Glomerular endothelial cell (primary cell): ENCODE measurements around the gene GPX6. TPM values are rescaled to one million over a fixed set of nuclear protein-coding genes. Genes with fewer than 3 reads are reported as not detected.
A peak's percentile ranks its signal among the peaks of the same experiment; 100 is the strongest.
"Not testable (repeated sequence)": the region's sequence is repeated elsewhere in the genome, so short reads cannot be mapped to it uniquely, and the experiment has no call there.

Experiments used
- DNase-seq: peaks from one replicate; pipeline ENCODE4 v3.0.0-alpha.2; 2011; ENCODE audit warnings: low read depth, low spot score; ENCODE audit errors: extremely low read depth
- total RNA-seq: library from RNA; depleted of rRNA; stranded (reverse); fragments of >200 nt; gene quantifications from 2 replicates; pipeline ENCODE4 v1.2.3, GENCODE V29; 2015

The GPX6 gene
- total RNA-seq, 1 donor from 2014 or later: not detected

DNA sequence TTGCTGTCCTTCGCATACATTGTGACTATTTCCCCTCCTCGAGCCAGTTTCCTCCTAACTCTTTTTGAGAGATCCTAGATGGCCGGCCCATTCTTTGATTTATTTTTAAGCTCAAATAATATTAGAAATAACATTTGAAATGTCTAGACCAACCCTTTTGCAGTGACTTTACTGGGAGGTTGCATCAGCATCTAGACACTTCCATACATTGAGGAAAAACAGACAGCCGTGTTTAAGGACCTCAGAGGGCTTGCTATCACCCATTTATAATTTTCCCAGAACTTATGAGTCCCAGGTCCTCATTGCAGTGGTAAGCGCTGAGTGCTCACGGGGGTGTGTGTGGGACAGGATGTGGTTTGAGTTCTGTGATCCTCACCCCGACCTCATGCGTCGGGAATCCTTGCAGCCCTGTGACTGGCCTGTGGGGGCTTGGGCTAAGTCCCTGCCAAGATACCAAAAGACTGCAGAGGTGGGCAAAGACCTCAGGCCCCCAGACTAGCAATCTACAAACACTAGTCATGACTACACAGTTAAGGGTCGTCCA lies 10.0 kb upstream of the GPX6 start, which contains the start of gene GPX5:
Gene GPX5 (plus strand): TSS at position 386 of the 544 bp plus-strand sequence. CDS start 133 bp downstream, at position 519.
- no peak for DNase-seq

DNA sequence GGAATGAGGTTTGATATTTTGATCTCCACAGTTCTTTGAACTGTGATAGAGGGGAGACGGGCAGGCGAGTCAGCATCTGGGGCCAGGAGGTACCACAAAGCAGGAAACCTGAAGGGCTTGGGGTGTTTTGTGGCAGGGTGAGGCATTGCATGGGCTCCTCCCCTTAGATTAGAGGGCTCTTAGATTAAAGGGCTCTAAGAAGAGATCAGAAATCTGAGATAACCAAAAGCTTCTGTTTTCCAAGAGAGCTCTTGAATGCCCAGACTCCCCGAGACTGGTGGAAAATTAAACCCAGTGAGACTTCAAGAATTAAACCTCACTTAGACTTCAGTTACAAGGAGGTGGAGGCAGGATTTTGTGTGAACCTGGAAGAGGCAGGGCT lies 7.6 kb upstream of the GPX6 start:
- DNase-seq: no peak

DNA sequence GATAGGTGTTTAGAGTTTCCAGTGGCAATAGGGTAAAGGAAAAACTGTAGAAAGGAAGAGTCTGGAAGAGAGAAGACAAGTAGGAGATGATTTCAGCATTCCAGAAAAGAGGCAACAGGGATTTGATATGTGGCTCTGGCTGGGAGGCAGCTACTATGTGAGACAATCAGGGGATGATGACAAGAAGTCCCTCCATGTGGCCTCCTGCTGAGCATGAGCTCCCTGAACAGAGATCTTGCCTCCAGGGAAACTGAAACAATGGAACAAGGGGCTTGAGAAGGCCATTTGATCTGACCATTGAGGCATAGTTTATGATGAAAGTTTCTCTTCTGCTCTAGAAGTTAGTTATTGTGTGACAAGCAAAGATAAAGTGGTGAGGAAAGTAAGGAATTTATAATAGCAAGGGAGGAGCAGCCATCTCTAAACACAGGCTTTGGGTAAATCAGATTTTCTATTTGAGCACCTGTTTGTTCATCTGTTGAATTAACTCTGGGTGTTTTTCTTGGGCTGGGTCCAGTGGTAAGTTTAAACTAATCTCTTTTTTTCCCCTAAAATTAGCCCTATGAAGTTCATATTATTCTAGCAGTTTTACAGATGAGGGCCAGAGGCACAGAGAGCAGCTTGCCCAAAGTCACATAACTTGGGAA lies 7.1 kb upstream of the GPX6 start:
- no peak for DNase-seq

DNA sequence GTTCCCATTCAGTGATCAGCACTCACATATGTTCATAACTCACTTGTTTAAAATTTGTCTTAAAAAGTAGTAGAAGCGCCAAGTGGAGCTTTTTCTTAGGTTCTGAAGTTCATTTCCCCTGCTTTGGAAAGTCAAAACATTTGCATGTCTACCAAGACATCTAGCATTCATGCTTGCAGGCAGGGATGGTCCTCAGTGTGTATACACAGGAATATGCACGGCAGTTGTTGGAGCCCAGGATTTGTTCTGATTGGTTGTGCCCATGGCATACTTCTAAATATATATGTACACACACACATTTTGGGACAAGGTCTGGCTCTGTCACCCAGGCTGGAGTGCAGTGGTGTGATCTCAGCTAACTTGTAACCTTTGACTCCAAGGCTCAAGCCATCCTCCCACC lies 2.4 kb upstream of the GPX6 start:
- no peak for DNase-seq

DNA sequence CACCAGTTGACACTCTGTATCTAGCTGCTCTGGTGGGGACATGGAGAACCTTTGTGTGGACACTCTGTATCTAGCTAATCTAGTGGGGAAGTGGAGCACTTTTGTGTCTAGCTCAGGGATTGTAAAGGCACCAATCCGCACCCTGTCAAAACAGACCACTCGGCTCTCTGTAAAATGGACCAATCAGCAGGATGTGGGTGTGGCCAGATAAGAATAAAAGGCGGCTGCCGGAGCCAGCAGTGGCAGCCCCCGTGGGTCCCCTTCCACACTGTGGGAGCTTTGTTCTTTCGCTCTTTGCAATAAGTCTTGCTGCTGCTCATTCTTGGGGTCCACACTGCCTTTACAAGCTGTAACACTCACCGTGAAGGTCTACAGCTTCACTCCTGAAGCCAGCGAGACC lies 3.2 kb downstream of the GPX6 start:
- DNase-seq: not testable (repeated sequence)

DNA sequence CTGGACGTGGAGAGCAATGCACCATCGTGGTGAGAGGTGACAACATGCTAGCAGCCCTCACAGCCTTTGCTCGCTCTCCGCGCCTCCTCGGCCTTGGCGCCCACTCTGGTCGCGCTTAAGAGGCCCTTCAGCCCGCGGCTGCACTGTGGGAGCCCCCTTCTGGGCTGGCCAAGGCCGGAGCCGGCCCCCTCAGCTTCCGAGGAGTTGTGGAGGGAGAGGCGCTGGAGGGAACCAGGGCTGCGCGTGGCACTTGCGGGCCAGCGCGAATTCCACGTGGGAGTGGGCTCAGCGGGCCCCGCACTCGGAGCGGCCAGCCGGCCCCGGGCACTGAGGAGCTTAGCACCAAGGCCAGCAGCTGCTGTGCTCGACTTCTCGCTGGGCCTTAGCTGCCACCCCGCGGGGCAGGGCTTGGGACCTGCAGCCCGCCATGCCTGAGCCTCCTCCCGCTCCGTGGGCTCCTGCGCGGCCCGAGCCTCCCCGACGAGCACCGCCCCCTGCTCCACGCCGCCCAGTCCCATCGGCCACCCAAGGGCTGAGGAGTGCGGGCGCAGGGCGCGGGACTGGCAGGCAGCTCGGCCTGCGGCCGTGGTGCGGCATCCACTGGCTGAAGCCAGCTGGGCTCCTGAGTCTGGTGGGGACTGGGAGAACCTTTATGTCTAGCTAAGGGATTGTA lies 3.8 kb downstream of the GPX6 start:
- no peak for DNase-seq

DNA sequence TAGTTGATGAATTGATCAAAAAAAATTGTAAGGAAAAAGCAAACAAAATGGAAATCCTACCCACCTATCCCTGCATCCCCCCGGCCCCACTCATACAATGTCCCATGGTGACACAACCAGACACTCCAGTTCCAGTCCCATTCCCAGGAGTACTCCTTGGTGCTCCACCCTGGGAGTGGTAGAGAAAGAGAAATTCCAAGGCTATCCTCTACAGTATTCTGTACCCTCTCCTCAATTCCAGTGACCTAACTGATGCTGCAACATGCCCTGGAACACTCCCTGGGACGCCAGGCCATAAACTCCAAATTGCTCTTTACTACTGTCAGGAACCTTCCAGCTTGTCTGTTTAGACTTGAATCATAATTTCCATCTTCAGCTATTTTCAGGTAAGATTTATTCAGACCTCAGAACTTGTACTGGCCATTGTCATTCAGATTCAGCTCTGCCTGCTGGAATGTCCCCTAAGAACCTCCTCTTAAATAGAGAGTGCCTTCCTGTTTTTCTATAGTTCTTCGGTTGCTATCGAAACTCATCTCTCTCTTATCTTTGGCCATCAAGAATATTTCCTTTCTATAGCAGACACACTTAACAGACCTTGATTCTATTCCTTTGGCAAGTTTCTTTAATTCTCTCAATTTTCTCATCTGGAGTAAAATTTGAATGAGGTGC lies 8.7 kb downstream of the GPX6 start:
- no peak for DNase-seq

DNA sequence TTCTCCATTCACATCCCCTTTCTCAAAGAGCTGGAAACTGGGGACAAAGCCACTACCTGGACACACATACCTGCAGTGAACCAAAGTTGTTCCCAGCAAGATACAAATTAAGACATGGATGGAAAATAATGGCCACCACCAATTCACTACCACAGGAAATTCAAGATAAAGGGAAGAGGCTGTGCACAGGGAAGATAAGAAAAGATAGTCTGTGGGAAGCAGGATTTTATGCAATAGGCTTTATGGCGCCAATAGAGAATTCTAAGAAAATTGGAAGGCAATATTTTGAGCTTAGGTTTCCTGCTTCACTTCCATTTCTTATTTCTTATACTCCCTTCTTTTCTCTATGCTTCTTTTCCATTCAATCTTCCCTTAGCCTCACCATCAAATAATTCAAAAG lies 9.9 kb downstream of the GPX6 start:
- no peak for DNase-seq

DNA sequence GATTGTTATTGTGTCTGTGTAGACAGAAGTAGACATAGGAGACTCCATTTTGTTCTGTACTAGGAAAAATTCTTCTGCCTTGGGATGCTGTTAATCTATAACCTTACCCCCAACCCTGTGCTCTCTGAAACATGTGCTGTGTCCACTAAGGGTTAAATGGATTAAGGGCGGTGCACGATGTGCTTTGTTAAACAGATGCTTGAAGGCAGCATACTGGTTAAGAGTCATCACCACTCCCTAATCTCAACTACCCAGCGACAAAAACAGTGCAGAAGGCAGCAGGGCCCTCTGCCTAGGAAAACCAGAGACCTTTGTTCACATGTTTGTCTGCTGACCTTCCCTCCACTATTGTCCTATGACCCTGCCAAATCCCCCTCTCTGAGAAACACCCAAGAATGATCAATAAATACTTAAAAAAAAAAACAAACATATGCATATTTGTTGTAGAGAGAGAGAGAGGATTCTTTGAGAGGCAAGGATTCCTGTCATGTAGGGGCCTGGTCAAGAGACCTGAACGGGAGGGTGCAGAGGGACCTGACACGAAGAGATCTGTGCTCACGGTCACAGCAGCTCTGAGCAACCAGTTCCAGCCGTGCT lies 12.8 kb downstream of the GPX6 start:
- DNase-seq: not testable (repeated sequence)

DNA sequence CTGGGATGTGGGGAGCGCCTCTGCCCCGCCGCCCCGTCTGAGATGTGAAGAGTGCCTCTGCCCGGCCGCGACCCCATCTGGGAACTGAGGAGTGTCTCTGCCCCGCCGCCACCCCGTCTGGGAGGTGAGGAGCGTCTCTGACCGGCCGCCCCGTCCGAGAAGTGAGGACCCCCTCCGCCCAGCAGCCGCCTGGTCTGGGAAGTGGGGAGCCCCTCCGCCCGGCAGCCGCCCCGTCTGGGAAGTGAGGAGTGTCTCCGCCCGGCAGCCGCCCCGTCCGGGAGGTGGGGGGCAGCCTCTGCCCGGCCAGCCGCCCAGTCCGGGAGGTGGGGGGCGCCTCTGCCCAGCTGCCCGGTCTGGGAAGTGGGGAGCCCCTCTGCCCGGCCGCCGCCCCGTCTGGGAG lies 13.5 kb downstream of the GPX6 start:
- DNase-seq: not testable (repeated sequence)

DNA sequence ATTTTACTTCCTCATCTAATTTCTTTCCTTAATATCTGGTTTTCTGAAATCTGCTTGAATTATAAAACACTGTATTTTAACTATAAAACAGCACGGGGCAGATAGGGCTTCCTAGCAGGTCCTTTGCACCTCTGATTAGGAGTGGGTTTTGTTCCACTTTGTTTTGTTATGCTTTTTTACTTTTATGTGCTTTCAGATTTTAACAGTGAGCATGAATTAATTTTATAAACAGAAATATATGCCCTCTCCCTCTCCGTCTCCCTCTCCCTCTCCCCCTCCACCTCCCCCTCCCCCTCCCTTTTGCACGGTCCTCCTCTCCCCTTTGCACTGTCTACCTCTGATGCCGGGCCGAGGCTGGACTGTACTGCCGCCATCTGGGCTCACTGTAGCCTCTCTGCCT lies 14.3 kb downstream of the GPX6 start:
- DNase-seq: no peak

DNA sequence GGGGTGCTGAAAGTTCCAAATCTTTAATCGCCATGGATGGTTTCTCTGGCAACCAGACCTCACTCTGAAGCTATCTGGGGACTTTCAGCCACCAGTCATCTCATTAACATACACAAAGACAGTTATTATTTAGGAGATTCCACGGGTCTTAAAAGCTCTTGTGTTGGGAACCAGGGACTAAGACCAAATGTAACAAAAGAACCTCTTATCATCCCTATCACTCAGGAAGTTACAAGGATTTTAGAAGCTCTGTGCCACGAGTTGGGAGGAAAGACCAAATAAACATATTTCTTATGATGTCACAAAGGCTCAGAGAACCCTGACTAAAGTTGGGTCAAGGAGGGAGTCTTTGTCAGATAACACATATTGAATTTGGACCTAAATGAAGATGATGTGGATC lies 17.7 kb downstream of the GPX6 start:
- no peak for DNase-seq

DNA sequence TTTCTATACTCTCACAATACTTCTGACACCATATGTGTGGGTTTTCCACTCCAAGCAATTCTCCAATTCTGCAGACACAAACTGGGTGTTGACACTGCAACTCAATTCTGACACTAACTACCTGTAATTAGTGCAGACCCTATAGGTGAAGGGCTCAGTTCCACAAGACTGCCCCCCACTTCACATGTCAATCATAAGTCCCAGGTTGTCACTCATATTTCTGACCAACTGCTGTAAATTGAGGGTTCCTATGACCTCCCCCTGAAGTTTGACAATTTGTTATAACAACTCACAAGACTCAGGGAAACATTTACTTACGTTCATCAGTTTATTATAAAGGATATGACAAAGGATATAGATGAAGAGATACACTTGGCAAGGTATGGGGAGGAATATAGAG lies 18.3 kb downstream of the GPX6 start:
- no peak for DNase-seq

DNA sequence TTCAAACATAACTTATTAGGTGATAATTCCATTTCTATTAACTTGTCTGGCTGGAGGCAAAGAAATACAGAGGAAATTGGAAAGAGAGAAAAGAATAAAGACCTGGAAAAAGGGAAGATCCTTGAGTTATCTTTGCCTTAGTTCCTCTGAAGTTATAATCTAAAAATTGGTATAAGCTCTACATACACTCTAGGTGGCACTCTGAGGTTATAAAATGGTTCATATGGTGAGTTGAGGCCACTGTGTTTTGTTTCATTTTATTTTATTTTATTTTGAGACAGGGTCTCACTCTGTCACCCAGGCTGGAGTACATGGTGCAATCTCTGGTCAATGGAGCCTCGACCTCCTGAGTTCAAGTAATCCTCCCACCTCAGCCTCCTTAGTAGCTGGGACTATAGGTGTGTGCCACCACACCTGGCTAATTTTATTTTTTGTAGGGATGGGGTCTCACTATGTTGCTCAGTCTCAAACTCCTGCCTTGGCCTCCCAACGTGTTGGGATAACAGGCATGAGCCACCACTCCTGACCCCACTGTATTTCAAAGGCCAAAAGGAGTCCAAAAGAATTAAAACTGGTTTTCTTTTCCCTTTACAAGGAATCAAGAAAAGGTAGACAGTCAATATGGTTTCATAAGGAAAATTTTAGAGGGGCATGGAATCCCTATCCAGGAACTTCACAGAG lies 19.4 kb downstream of the GPX6 start:
- no peak for DNase-seq

DNA sequence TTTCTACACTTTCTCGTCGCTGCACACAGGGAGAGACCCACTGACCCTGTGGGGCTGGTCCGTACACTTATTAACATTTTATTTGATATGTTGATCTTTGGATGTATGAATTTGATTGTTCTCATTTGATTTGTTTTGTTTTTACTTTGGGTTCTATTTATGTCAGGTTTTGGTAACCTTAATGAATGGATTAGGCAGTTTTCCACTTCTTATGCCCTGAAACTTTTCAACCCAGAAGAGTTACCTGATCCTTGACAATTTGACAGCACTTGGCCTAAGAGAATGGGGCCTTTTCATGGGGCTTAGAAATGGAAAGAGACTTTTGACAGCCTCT lies 23.6 kb downstream of the GPX6 start:
- no peak for DNase-seq

DNA sequence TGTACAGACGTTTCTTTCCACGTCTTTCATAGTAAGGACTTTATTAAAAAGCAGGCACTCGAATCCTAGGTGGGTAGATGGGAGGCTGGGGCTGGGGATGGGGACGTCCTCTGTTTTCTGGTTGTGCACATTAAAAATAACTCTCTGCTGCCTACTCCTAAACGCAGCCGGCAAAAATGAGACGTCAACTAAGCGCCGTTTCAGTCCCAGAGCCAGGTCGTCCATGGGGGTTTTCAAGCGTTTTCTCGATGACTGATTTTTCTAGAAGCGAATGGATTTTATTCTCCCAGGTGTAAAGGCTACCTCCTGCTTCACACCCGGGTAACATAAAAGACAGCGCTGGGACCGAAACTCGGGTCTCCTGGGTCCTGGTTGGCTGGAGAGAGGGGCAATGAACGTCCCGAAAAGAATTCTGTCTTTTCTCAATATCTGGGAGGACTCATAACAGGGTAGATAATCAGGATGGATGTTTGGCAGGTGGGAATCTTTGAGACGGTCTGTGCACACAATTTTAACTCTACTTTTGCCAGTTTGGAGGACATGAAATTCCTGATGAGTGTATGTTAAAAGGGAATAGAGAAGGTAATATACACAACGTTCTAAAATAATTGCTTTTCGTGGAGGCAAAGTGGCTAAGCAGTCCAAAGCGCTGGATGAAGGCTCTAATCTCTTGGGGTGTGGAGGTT lies 25.2 kb downstream of the GPX6 start:
- DNase-seq: no peak

DNA sequence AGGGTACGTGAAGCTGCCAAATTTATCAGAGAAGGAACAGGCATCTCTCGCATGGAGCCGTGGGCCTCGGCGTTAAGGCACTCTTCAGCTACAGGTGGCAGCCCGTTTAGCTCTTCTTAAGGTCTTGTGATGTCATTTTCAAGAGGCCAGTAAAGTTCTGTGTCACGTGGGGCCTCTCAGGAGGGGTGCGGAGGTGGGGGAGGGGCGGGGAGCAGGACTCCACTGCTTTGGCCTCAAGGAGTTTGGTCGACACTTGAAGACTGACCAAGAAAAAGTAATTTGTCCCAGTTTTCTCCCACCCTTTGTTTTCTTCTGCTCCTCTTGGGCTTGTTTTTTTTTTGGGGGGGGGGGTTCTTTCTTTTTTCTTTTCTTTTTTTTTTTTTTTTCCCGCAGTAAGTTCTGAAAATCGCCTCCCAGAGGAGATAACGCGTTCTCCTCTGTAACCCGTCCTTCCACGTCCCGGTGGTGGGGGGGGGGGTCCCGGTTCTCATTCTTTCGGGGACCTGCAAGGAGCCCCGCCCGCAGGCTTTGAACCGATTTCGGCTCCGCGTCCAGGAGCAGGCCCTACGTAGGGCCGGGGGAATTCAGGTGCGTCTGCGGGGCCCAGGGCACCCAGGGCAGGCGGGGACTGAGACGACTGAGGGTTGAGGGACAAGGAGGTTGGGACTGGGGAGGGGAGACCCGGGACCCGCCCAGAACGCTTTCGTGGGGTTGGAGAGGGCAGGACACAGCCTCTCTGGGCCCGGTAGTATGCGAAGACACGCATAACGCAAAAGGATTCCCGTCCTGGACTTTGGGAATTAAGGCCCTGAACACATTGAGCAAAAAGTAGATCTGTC lies 26.0 kb downstream of the GPX6 start:
- no peak for DNase-seq

DNA sequence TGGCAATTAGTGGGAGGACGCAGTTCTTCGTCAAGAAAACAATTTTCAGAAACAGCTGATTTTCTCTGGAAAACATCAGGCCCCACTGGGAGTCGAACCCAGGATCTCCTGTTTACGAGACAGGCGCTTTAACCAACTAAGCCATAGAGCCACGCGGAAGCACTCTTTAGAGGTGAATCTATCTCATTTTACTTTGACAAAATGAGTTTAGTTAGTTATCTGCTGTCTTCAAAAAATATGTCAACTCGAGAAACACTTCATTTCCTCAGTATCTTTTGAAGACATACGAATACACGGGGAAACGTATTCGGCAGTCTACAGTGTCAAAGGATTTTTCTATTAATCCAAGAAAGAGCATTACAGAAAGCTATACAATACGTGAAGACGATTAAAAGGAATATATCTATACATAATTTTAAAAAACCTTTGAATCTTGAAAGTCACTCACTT lies 26.7 kb downstream of the GPX6 start:
- DNase-seq: peak; percentile 61

DNA sequence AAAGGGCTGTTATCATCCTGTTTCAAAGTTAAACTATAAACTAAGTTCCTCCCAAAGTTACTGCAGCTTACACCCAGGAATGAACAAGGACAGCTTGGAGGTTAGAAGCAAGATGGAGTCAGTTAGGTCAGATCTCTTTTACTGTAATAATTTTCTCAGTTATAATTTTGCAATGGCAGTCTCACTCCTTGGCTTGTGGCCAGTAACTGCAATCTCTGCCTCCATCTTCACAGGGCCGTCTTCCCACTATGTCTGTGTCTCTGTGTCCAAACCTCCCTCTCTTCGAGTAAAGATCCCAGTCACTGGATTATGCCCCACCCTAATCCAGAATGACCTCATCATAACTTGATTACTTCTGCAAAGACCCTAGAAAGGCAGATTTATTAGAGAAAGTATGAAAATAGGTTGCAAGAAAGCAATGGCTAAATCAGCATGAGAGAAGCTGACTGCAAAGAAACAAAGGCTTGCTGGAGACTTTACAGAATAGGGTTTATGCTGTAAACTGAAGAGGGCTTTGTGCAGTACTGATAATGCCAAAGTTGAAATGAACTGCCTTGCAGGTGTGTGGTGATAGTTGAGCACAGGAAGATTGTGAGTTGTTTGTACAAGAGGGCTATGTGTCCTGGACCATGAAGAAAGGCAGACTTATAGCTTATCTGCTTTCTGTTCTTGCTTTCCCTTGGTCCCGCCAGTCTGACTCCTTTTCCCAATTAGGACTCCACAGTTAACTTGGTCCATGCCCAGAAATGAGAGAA lies 28.4 kb downstream of the GPX6 start:
- no peak for DNase-seq
